Aorta (tissue), 5 donors: ENCODE data around the gene MUC3A. TPM values are rescaled to one million over a fixed set of nuclear protein-coding genes. Genes with fewer than 3 reads are reported as not detected.

Source experiments
- ATAC-seq: fragments of 200-7000 bp; cut with Tn5 transposase; one replicate; pipeline ENCODE4 v1.9.1; 2022; ENCODE audit warnings: moderate library complexity; ENCODE audit not compliant: low FRiP score
- DNase-seq, 2 donors: peaks; one replicate each; pipeline ENCODE4 v3.0.0-alpha.2; 2020
- H3K27ac ChIP-seq, 2 donors: one replicate each; pipeline ENCODE4 v1.5.1; 2013; ENCODE audit warnings: low read length in 2 of 2, mild to moderate bottlenecking in 2 of 2, moderate library complexity in 2 of 2, control low read depth in 1 of 2, inconsistent platforms in 1 of 2, low read depth in 1 of 2
- H3K27me3 ChIP-seq, 2 donors: one replicate each; pipeline ENCODE4 v1.6.1; 2013; ENCODE audit warnings: control low read depth in 1 of 2, low read length in 1 of 2, mild to moderate bottlenecking in 1 of 2, moderate library complexity in 1 of 2; ENCODE audit not compliant: insufficient read depth in 2 of 2, control insufficient read depth in 1 of 2
- H3K36me3 ChIP-seq, 2 donors: one replicate each; pipeline ENCODE4 v1.6.1; 2013; ENCODE audit warnings: control low read depth in 1 of 2, low read length in 1 of 2, mild to moderate bottlenecking in 1 of 2; ENCODE audit not compliant: insufficient read depth in 2 of 2, control insufficient read depth in 1 of 2
- H3K4me1 ChIP-seq, 2 donors: one replicate each; pipeline ENCODE4 v1.6.1; 2013; ENCODE audit warnings: low read length in 2 of 2, control low read depth in 1 of 2, mild to moderate bottlenecking in 1 of 2, moderate library complexity in 1 of 2; ENCODE audit not compliant: insufficient read depth in 2 of 2, control insufficient read depth in 1 of 2
- H3K4me3 ChIP-seq, 2 donors: one replicate each; pipeline ENCODE4 v1.5.1; 2013; ENCODE audit warnings: low read length in 2 of 2, control low read depth in 1 of 2, mild to moderate bottlenecking in 1 of 2
- H3K9me3 ChIP-seq: one replicate; pipeline ENCODE4 v1.6.1; 2013; ENCODE audit warnings: mild to moderate bottlenecking, low read length; ENCODE audit not compliant: control insufficient read depth
- WGBS, 2 donors: extraction: QIAGEN DNeasy Blood & Tissue Kit; methylation state at CpG; one replicate each; pipeline ENCODE4 v1.1.7; 2013; 5-methylcytosine and 5-hydroxymethylcytosine counted together
- intact Hi-C, 2 donors: fragments of 100-400 bp; cut with DNase I; formaldehyde crosslinking; loops; one replicate each; pipeline versions ENCODE4 v1.14.2 to v1.15.0; 2022
- polyA plus RNA-seq, 2 donors: library from polyadenylated mRNA; stranded (reverse); fragments of 200-250 nt; gene quantifications; one replicate each; pipeline ENCODE4 v1.2.3, GENCODE V29; 2013
- total RNA-seq, 2 donors: library from RNA; stranded (reverse); fragmentation: NEBNext Ultra II Directional; extraction: Animal tissue kit (Norgen Biotek cat#: 25700); gene quantifications; one replicate each; pipeline ENCODE4 v1.2.1, GENCODE V29; 2021
- donor health status: healthy with polysubstance abuse.
- donor health status: Bipolar disorder and iron deficiency.
- donor health status: DM: no; HTN: no; CAD: no.
- donor health status: DM: no; HTN: no; CAD: no.
- donor health status: DM: yes; HTN: yes; CAD: no.

MUC3A gene
- total and polyA plus RNA-seq, 4 donors, result 0.39 to 5.5 (median 0.45) TPM; not detected in 1

DNA sequence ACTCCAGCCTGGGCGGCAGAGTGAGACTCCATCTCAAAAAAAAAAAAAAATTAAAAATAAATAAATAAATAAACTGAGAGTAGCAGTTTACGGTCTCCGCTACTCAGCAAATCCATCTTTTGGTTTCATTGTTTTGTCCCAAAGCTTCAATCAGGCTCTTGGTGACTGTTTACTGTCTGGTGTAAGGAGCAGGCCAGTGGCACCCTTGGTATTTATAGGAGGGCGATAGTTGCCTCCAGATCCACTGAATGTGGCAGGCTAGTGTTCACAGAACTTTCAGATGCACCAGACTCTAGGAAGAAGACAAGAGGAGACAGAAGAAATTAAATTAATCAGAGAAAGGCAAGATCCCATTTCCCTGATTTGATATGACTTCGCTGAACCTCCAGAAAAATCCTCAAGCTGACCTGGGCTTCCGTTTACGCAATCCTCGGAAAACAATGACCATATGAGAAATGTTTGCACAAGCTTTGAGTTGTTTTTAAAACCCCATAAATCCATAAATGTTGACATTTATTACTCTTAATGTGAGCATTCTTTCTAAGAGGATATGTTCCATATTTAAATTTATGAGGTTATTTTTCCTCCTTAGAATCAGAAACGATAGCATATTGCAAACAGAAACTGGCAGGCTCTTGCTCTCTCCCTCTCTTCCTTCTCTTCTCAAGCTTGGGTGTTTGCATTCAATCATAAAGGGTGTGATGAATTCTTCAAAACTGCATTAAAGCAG is 7.1 kb upstream of the MUC3A start:
- DNase-seq (no peak), ATAC-seq (no peak)
- intact Hi-C loops, result no loop called here
- Histone ChIP-seq H3K4me3 (no peak overlapping the region), H3K36me3 (no peaks in the 10 kb centered on the region), H3K27ac (no peak overlapping the region), H3K9me3 (peaks cover 5% of the 10 kb centered on the region), H3K4me1 (no peaks in the 10 kb centered on the region), H3K27me3 (no peaks in the 10 kb centered on the region)
- WGBS, 2 donors, result 47 to 51% methylated on average over 9 of the region's 9 CpGs

DNA sequence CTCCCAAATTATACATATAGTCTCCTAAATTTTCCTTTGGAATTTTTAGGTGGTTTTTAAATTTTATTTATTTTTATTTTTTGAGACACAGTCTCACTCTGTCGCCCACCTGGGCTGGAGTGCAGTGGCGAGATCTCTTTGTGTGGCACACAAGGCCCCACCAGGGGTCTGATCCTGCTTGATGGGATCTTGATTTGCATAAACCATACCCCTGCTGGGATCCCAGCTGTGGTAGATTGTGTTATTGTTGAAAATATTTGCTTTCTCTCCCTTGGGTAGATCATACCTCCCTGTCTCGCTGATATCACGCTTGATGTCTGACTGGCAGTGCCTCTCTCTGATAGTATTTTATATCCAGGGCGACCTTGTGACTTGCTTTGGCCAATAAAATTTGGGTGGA is 5.6 kb upstream of the MUC3A start:
- DNase-seq (no peak), ATAC-seq (no peak)
- intact Hi-C loops, result no loop called here
- Histone ChIP-seq H3K27me3 (no peaks in the 10 kb centered on the region), H3K36me3 (no peaks in the 10 kb centered on the region), H3K9me3 (peaks cover 5% of the 10 kb centered on the region), H3K4me1 (no peaks in the 10 kb centered on the region), H3K27ac (no peak overlapping the region), H3K4me3 (no peak overlapping the region)
- WGBS, 2 donors, result 73% methylated on average over 5 of the region's 5 CpGs

DNA sequence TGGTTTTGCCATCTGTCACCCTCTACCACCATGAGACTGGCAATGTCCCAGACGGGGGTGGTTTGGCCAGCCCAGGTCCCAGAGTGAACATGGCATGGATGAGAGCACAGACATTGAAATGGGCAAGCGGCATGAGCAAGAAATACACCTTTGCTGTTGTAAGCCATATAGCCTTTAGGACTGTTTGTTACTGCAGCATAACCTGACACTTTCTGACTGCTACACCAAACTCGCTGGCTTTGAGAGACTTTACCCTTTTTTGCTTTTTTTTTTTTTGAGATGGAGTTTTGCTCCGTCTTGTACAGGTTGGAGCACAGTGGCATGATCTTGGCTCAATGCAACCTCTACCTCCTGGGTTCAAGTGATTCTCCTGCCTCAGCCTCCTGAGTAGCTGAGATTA is 5.2 kb upstream of the MUC3A start:
- DNase-seq (no peak), ATAC-seq (no peak)
- Histone ChIP-seq H3K36me3 (no peaks in the 10 kb centered on the region), H3K4me3 (no peak overlapping the region), H3K27ac (no peak overlapping the region), H3K4me1 (no peaks in the 10 kb centered on the region), H3K9me3 (peaks cover 4% of the 10 kb centered on the region), H3K27me3 (no peaks in the 10 kb centered on the region)
- intact Hi-C loops, result no loop called here
- 81 to 86% methylated on average over 4 of the region's 4 CpGs for WGBS, 2 donors

DNA sequence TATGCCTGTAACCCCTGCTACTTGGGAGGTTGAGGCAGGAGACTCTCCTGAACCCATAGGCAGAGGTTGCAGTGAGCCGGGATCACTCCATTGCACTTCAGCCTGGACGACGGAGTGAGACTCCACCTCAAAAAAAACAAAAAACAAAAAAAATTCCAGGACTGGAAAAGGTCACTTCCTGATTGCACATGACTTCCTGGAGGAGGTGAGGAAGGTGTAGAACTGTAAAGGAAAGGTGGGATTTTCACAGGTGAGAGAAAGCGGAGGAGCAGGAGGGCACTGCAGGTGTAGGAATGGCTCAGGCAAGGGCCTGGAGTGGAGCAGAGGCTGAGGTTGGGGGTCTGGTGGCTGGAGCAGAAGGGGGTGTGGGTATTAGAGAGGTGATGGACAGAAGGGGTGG is 3.2 kb upstream of the MUC3A start:
- Histone ChIP-seq H3K27ac (no peak overlapping the region), H3K36me3 (no peaks in the 10 kb centered on the region), H3K4me3 (no peak overlapping the region), H3K9me3 (no peaks in the 10 kb centered on the region), H3K4me1 (no peaks in the 10 kb centered on the region), H3K27me3 (no peaks in the 10 kb centered on the region)
- ATAC-seq (no peak), DNase-seq (no peak)
- WGBS, 2 donors, result 83 to 85% methylated on average over 4 of the region's 4 CpGs
- intact Hi-C loops, result no loop called here

DNA sequence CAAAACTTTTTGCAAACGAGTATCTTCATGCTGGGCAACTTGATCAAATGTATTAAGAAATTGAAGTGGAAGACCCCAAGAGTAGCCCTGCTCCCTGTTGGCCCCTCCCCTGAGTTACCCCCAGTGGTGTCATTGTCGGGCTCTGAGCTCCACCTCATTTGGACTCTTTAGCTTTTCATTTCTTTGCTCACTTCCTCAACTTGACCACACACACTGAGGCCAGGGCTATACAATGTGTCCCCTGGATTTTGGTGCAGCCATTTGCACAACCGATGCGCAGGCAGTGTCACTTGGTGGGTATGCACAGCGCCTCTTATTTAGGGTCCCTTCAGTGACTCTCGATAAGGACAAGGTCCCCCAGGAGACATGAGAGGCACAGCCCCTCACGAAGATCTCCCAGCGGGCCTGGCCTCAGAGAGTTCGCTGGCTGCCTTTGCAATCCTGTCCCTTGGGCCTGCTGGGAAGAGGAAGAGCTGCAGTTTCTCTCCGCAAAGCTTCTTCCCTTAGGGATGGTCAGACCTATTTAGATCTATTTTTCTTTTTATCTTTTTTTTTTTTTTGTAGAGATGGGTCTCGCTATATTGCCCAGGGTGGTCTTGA is 2.5 kb upstream of the MUC3A start:
- Histone ChIP-seq H3K27me3 (no peaks in the 10 kb centered on the region), H3K36me3 (no peaks in the 10 kb centered on the region), H3K4me3 (no peak overlapping the region), H3K27ac (no peak overlapping the region), H3K9me3 (no peaks in the 10 kb centered on the region), H3K4me1 (no peaks in the 10 kb centered on the region)
- ATAC-seq (no peak), DNase-seq (no peak)
- intact Hi-C loops, result no loop called here
- 79 to 83% methylated on average over 11 of the region's 11 CpGs for WGBS, 2 donors

DNA sequence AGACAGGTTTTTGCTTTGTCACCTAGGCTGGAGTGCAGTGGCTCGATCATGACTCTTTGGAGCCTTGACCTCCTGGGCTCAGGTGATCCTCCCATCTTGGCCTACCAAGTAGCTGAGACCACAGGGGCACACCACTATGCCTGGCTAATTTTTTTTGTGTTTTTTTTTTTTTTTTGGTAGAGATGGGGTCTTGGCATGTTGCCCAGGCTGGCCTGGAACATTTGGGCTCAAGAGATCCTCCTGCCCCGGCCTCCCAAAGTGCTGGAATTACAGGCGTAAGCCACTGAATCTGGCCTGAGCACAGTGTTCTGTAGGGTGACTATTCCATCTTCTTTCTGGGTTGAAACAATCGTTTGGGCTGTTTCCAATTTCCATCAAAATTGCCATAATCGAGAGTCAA is 1.5 kb upstream of the MUC3A start:
- no peaks in the 10 kb centered on the region for H3K4me1 ChIP-seq
- H3K27me3 ChIP-seq, result no peaks in the 10 kb centered on the region
- DNase-seq (no peak), ATAC-seq (no peak)
- WGBS, 2 donors, result 88 to 89% methylated on average over 5 of the region's 5 CpGs
- no peaks in the 10 kb centered on the region for H3K36me3 ChIP-seq
- intact Hi-C loops, result no loop called here
- H3K9me3 ChIP-seq, result no peaks in the 10 kb centered on the region
- H3K27ac ChIP-seq, result no peak overlapping the region
- no peak overlapping the region for H3K4me3 ChIP-seq

- DNase-seq, result no peak
- WGBS, 2 donors, result 38 to 41% methylated on average over 14 to 15 of the region's 15 CpGs
- Histone ChIP-seq H3K27me3 (no peaks in the 10 kb centered on the region), H3K4me3 (no peak overlapping the region), H3K27ac (no peak overlapping the region), H3K9me3 (no peaks in the 10 kb centered on the region), H3K4me1 (no peaks in the 10 kb centered on the region), H3K36me3 (no peaks in the 10 kb centered on the region)
- intact Hi-C loops, result no loop called here
- peak; percentile 17 for ATAC-seq
These were observed 654 bp downstream of the MUC3A start for GRCh38 chr7:100949933-100950443.

GRCh38 chr7:100951172-100951571 is 1.8 kb downstream of the MUC3A start:
- no peak for ATAC-seq
- no peaks in the 10 kb centered on the region for H3K4me1 ChIP-seq
- 21 to 26% methylated on average over 6 of the region's 6 CpGs for WGBS, 2 donors

More at GRCh38 chr7:100951172-100951571, 1.8 kb downstream of the MUC3A start:
- intact Hi-C loops, result no loop called here
- DNase-seq, result no peak
- no peak overlapping the region for H3K27ac ChIP-seq
- H3K9me3 ChIP-seq, result no peaks in the 10 kb centered on the region
- H3K27me3 ChIP-seq, result no peaks in the 10 kb centered on the region
- H3K36me3 ChIP-seq, result no peaks in the 10 kb centered on the region
- H3K4me3 ChIP-seq, result no peak overlapping the region
